ENCODE measurements around the gene ARHGAP42.

- TF ChIP-seq CTCF (IDR thresholded peaks at IDR 0.05) (no peak), POLR2A (IDR thresholded peaks at IDR 0.05) (no peak)
Measured at GRCh38 chr11:100867606-100868005, 180.5 kb downstream of the ARHGAP42 start.
